HG02610 (cell line): ENCODE results near the gene HES4.

Experiments
- ATAC-seq: cut with Tn5 transposase; IDR thresholded peaks from one replicate; pipeline ENCODE4 v1.9.1; 2021; ENCODE audit warnings: mild to moderate bottlenecking, moderate library complexity; ENCODE audit not compliant: unreplicated experiment

HES4 gene

GRCh38 chr1:953524-954320, 46.2 kb downstream of the HES4 start:
- no peak for ATAC-seq

- ATAC-seq = no peak
Measured at GRCh38 chr1:952603-953002, 47.3 kb downstream of the HES4 start.

- no peak for ATAC-seq
Measured at GRCh38 chr1:952201-952600, 47.7 kb downstream of the HES4 start.

GRCh38 chr1:951364-951763, 48.5 kb downstream of the HES4 start:
- no peak for ATAC-seq

GRCh38 chr1:950881-951280, 49.0 kb downstream of the HES4 start:
- ATAC-seq = no peak

- ATAC-seq = no peak
Measured at GRCh38 chr1:950268-950667, 49.6 kb downstream of the HES4 start.
